Smooth muscle cell (in vitro differentiated cells): Measurements from ENCODE around the gene STMN3. TPM values are rescaled to one million over a fixed set of nuclear protein-coding genes. Genes with fewer than 3 reads are reported as not detected.
A peak's percentile ranks its signal among the peaks of the same experiment; 100 is the strongest.

Experiments
- DNase-seq: peaks from one replicate; lab custom pipeline; 2025; ENCODE audit not compliant: unreplicated experiment; lab: John Stamatoyannopoulos, UW
- H2AFZ ChIP-seq: fragments of 200-600 bp; sonication (generic); 2 replicates; pipeline ENCODE4 v1.6.0; 2016; ENCODE audit warnings: antibody characterized with exemption, low read depth, mild to moderate bottlenecking
- H3F3A ChIP-seq: fragments of 200-600 bp; sonication (generic); 2 replicates; pipeline ENCODE4 v1.6.0; 2017; ENCODE audit warnings: antibody characterized with exemption, low read depth
- H3K27ac ChIP-seq: fragments of 200-600 bp; sonication (generic); 2 replicates; pipeline ENCODE4 v1.5.1; 2016; ENCODE audit warnings: low read depth, mild to moderate bottlenecking
- H3K27me3 ChIP-seq: fragments of 200-600 bp; sonication (generic); 2 replicates; pipeline ENCODE4 v1.6.1; 2016; ENCODE audit warnings: low read depth, mild to moderate bottlenecking
- H3K36me3 ChIP-seq: fragments of 200-600 bp; sonication (generic); 2 replicates; pipeline ENCODE4 v1.5.1; 2016; ENCODE audit warnings: low read depth
- H3K4me1 ChIP-seq: fragments of 200-600 bp; sonication (generic); 2 replicates; pipeline ENCODE4 v1.5.1; 2016; ENCODE audit warnings: low read depth
- H3K4me2 ChIP-seq: fragments of 200-600 bp; sonication (generic); 2 replicates; pipeline ENCODE4 v1.6.0; 2016; ENCODE audit warnings: mild to moderate bottlenecking
- H3K4me3 ChIP-seq: fragments of 200-600 bp; sonication (generic); 2 replicates; pipeline ENCODE4 v1.5.1; 2016; ENCODE audit warnings: mild to moderate bottlenecking
- H3K79me2 ChIP-seq: fragments of 200-600 bp; sonication (generic); 2 replicates; pipeline ENCODE4 v1.6.0; 2016; ENCODE audit warnings: low read depth, mild to moderate bottlenecking
- H3K9ac ChIP-seq: fragments of 200-600 bp; sonication (generic); 2 replicates; pipeline ENCODE4 v1.6.0; 2016; ENCODE audit warnings: low read depth
- H3K9me3 ChIP-seq: fragments of 200-600 bp; sonication (generic); replicated peaks from 2 replicates; pipeline ENCODE4 v1.5.1; 2016; ENCODE audit warnings: low read depth
- H4K20me1 ChIP-seq: fragments of 200-600 bp; sonication (generic); 2 replicates; pipeline ENCODE4 v1.6.0; 2016; ENCODE audit warnings: low read depth
- WGBS: methylation state at CpG from one replicate; pipeline ENCODE4 v1.1.7; 2016; ENCODE audit warnings: low lambda C conversion rate; 5-methylcytosine and 5-hydroxymethylcytosine counted together
- polyA plus RNA-seq: library from polyadenylated mRNA; unstranded; fragments of >200 nt; fragmentation: Nextera tagmentation; extraction: Ambion mirVana; gene quantifications from 2 replicates; pipeline ENCODE4 v1.2.1, GENCODE V29; 2016
- total RNA-seq: library from RNA; depleted of rRNA; stranded (reverse); fragments of >200 nt; gene quantifications from 2 replicates; pipeline ENCODE4 v1.2.3, GENCODE V29; 2014
- TF ChIP-seq, protein P1 (sequence below): fragments of 200-600 bp; sonication (generic); IDR thresholded peaks from 2 replicates; pipeline ENCODE4 v1.5.1; 2017; ENCODE audit warnings: borderline replicate concordance, mild to moderate bottlenecking, antibody characterized with exemption; ENCODE audit not compliant: insufficient read depth, poor library complexity, severe bottlenecking

The STMN3 gene
- total and polyA plus RNA-seq, 2 experiments from 2014 or later, result 4.8 to 10.8 TPM

DNA sequence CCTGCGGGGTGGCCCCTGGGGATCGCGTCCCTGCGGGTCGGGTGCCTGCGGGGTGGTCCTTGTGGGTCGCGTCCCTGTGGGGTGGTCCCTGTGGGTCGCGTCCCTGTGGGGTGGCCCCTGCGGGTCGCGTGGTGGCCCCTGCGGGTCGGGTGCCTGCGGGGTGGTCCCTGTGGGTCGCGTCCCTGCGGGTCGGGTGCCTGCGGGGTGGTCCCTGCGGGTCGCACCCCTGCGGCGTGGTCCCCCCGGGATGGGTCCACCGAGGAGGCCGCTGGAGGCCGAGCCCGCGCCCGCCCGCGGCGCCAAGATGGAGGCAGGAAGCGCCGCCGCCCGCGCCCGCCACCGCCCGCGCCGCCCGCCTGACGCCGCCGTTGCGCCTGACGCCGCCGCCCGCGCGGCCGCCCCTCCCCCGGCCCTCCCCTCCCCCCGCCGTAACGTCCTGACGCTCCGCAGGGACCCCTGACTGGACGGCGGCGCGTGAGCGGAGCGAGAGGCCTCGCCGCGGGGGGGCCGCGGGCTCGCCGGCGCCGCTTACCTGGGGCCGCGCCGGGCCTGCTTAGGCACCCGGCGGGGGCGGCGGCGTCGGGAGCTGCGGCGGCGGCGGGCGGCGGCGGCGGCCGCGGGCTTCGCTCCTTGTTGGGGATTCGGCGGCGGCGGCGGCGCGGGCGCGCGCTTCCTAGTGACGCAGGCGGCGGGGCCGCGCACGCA, 26.6 kb downstream of the STMN3 start, which contains the start of gene GMEB2:
GMEB2 (minus strand) TSS at position 678 of the 705 bp plus-strand sequence. CDS start 7,704 bp downstream, outside the sequence.
- H3K4me1 ChIP-seq, result peaks cover 6% of the 10 kb centered on the region
- H3K27me3 ChIP-seq, result no peaks in the 10 kb centered on the region
- H3K9me3 ChIP-seq, result no peaks in the 10 kb centered on the region
- 0% methylated on average over 5 of the region's 114 CpGs for WGBS
- peak; percentile 84 for DNase-seq
- peak within 1 kb of the TSS; percentile 95 for H3K4me3 ChIP-seq
- no peaks in the 10 kb centered on the region for H3K36me3 ChIP-seq
- TF ChIP-seq, protein P1, sequence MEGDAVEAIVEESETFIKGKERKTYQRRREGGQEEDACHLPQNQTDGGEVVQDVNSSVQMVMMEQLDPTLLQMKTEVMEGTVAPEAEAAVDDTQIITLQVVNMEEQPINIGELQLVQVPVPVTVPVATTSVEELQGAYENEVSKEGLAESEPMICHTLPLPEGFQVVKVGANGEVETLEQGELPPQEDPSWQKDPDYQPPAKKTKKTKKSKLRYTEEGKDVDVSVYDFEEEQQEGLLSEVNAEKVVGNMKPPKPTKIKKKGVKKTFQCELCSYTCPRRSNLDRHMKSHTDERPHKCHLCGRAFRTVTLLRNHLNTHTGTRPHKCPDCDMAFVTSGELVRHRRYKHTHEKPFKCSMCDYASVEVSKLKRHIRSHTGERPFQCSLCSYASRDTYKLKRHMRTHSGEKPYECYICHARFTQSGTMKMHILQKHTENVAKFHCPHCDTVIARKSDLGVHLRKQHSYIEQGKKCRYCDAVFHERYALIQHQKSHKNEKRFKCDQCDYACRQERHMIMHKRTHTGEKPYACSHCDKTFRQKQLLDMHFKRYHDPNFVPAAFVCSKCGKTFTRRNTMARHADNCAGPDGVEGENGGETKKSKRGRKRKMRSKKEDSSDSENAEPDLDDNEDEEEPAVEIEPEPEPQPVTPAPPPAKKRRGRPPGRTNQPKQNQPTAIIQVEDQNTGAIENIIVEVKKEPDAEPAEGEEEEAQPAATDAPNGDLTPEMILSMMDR, result no peak
- peaks cover 47% of the 10 kb centered on the region for H3K79me2 ChIP-seq
- H4K20me1 ChIP-seq, result peaks cover 19% of the 10 kb centered on the region
- peak within 1 kb of the TSS; percentile 94 for H2AFZ ChIP-seq
- H3F3A ChIP-seq, result no peaks in the 10 kb centered on the region
- peak within 1 kb of the TSS; percentile 96 for H3K9ac ChIP-seq
- peak within 1 kb of the TSS; percentile 100 for H3K4me2 ChIP-seq
- H3K27ac ChIP-seq, result peak within 1 kb of the TSS; percentile 76

DNA sequence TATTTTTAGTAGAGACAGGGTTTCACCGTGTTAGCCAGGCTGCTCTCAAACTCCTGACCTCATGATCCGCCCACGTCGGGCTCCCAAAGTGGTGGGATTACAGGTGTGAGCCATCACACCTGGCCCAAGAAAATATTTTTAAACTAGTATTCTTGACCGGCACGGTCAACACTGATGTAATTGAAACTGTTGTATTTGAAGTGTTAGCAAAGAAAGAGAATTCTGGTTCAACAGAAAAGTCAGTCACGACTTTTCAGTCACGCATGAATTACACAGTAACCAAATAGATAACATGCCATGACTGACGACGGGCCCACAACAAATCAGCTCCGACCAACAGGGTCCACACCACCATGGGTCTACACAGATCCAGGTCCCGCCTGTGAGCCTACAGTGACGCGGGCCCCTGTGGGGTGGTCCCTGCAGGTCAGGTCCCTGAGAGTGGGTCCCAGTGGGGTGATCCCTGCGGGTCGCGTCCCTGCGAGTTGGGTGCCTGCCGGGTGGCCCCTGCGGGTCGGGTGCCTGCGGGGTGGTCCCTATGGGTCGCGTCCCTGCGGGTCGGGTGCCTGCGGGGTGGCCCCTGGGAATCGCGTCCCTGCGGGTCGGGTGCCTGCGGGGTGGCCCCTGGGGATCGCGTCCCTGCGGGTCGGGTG, 27.3 kb downstream of the STMN3 start:
- peaks cover 52% of the 10 kb centered on the region for H3K79me2 ChIP-seq
- H3K27me3 ChIP-seq, result no peaks in the 10 kb centered on the region
- 23% methylated on average over 31 of the region's 36 CpGs for WGBS
- peaks cover 6% of the 10 kb centered on the region for H3K4me1 ChIP-seq
- no peaks in the 10 kb centered on the region for H3K36me3 ChIP-seq
- peak overlapping the region; percentile 90 for H3K4me2 ChIP-seq
- TF ChIP-seq, protein P1, result no peak
- peak overlapping the region; percentile 76 for H3K27ac ChIP-seq
- H4K20me1 ChIP-seq, result peaks cover 24% of the 10 kb centered on the region
- H3F3A ChIP-seq, result no peaks in the 10 kb centered on the region
- no peak overlapping the region for H2AFZ ChIP-seq
- H3K9me3 ChIP-seq, result no peaks in the 10 kb centered on the region
- peak overlapping the region; percentile 95 for H3K4me3 ChIP-seq
- no peak for DNase-seq
- H3K9ac ChIP-seq, result peak overlapping the region; percentile 96

DNA sequence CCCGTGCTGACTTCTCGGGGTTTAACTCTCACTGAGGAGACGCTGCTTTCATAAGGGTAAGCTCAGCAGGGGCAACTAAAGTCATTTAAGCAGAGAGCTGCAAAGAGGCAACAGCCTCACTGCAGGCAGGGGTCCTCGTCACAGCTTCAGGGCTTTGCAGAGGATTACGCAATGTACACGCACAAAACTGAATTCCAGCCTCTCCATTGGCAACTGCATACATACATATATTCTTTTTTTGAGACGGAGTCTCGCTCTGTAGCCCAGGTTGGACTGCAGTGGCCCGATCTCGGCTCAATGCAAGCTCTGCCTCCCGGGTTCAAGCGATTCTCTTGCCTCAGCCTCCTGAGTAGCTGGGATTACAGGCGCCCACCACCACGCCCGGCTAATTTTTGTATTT, 28.7 kb downstream of the STMN3 start:
- no peak overlapping the region for H3K27ac ChIP-seq
- DNase-seq, result no peak
- WGBS, result 89% methylated on average over 15 of the region's 15 CpGs
- peaks cover 64% of the 10 kb centered on the region for H3K79me2 ChIP-seq
- H3F3A ChIP-seq, result no peaks in the 10 kb centered on the region
- peaks cover 6% of the 10 kb centered on the region for H3K4me1 ChIP-seq
- H3K27me3 ChIP-seq, result no peaks in the 10 kb centered on the region
- H3K9me3 ChIP-seq, result no peaks in the 10 kb centered on the region
- H2AFZ ChIP-seq, result no peak overlapping the region
- H4K20me1 ChIP-seq, result peaks cover 38% of the 10 kb centered on the region
- no peak overlapping the region for H3K9ac ChIP-seq
- H3K4me2 ChIP-seq, result no peak overlapping the region
- no peak overlapping the region for H3K4me3 ChIP-seq
- TF ChIP-seq, protein P1, result no peak
- no peaks in the 10 kb centered on the region for H3K36me3 ChIP-seq
